ENCODE measurements around the gene HOXC9.

The HOXC9 gene

GRCh38 chr12:53977596-53978445 is 22.1 kb upstream of the HOXC9 start:
- Histone ChIP-seq H3K27ac (ENCODE audit: low read depth, low read length, poor library complexity, severe bottlenecking) (no peak overlapping the region), H3K4me3 (ENCODE audit: low read depth, low read length, poor library complexity, severe bottlenecking) (no peak overlapping the region), H3F3A (ENCODE audit: insufficient read depth, low read length) (no peaks in the 10 kb centered on the region), H3K9ac (ENCODE audit: low read length) (no peak overlapping the region), H3K9me2 (ENCODE audit: low read depth, low read length) (no peaks in the 10 kb centered on the region), H3K36me3 (ENCODE audit: insufficient read depth, low read length) (no peaks in the 10 kb centered on the region), H3K4me1 (ENCODE audit: insufficient read depth, low read length, severe bottlenecking) (peaks cover 3% of the 10 kb centered on the region), H2AFZ (ENCODE audit: low read length) (no peak overlapping the region), H4K20me1 (ENCODE audit: insufficient read depth, low read length) (no peaks in the 10 kb centered on the region), H3K9me3 (ENCODE audit: low read length) (no peaks in the 10 kb centered on the region), H3K4me2 (ENCODE audit: low read length) (no peak overlapping the region), H3K79me2 (ENCODE audit: insufficient read depth, low read length) (no peaks in the 10 kb centered on the region), H3K27me3 (ENCODE audit: insufficient read depth, low read length) (no peaks in the 10 kb centered on the region; the same call in 1 of the 2 replicates)
- TF ChIP-seq EZH2 (IDR thresholded peaks at IDR 0.05; ENCODE audit: borderline replicate concordance, low read length) = no peak
- no peak for TF ChIP-seq CTCF (IDR thresholded peaks at IDR 0.05; ENCODE audit: low read length)

- H3K79me2 ChIP-seq (ENCODE audit: insufficient read depth, low read length) = no peaks in the 10 kb centered on the region
- no peaks in the 10 kb centered on the region; the same call in 1 of the 2 replicates for H3K27me3 ChIP-seq (ENCODE audit: insufficient read depth, low read length)
- no peak for TF ChIP-seq CTCF (IDR thresholded peaks at IDR 0.05; ENCODE audit: low read length)
- TF ChIP-seq EZH2 (IDR thresholded peaks at IDR 0.05; ENCODE audit: borderline replicate concordance, low read length) = no peak
- no peaks in the 10 kb centered on the region for H3K36me3 ChIP-seq (ENCODE audit: insufficient read depth, low read length)
- H3F3A ChIP-seq (ENCODE audit: insufficient read depth, low read length) = no peaks in the 10 kb centered on the region
- no peak overlapping the region for H3K9ac ChIP-seq (ENCODE audit: low read length)
- no peaks in the 10 kb centered on the region for H4K20me1 ChIP-seq (ENCODE audit: insufficient read depth, low read length)
- H3K27ac ChIP-seq (ENCODE audit: low read depth, low read length, poor library complexity, severe bottlenecking) = no peak overlapping the region
- H3K9me2 ChIP-seq (ENCODE audit: low read depth, low read length) = no peaks in the 10 kb centered on the region
- H3K4me2 ChIP-seq (ENCODE audit: low read length) = no peak overlapping the region
- H3K4me3 ChIP-seq (ENCODE audit: low read depth, low read length, poor library complexity, severe bottlenecking) = no peak overlapping the region
- H3K4me1 ChIP-seq (ENCODE audit: insufficient read depth, low read length, severe bottlenecking) = peaks cover 3% of the 10 kb centered on the region
- no peaks in the 10 kb centered on the region for H3K9me3 ChIP-seq (ENCODE audit: low read length)
- H2AFZ ChIP-seq (ENCODE audit: low read length) = no peak overlapping the region
These were observed 21.2 kb upstream of the HOXC9 start for GRCh38 chr12:53978477-53979356.

GRCh38 chr12:53980104-53980801 is 19.7 kb upstream of the HOXC9 start:
- H2AFZ ChIP-seq (ENCODE audit: low read length) = no peak overlapping the region
- H3F3A ChIP-seq (ENCODE audit: insufficient read depth, low read length) = no peaks in the 10 kb centered on the region
- TF ChIP-seq EZH2 (IDR thresholded peaks at IDR 0.05; ENCODE audit: borderline replicate concordance, low read length) (no peak), CTCF (IDR thresholded peaks at IDR 0.05; ENCODE audit: low read length) (no peak)
- no peak overlapping the region for H3K4me3 ChIP-seq (ENCODE audit: low read depth, low read length, poor library complexity, severe bottlenecking)
- no peak overlapping the region for H3K27ac ChIP-seq (ENCODE audit: low read depth, low read length, poor library complexity, severe bottlenecking)
- H3K9me2 ChIP-seq (ENCODE audit: low read depth, low read length) = no peaks in the 10 kb centered on the region
- H3K36me3 ChIP-seq (ENCODE audit: insufficient read depth, low read length) = no peaks in the 10 kb centered on the region
- no peak overlapping the region for H3K9ac ChIP-seq (ENCODE audit: low read length)
- H3K9me3 ChIP-seq (ENCODE audit: low read length) = no peaks in the 10 kb centered on the region
- no peaks in the 10 kb centered on the region; the same call in 1 of the 2 replicates for H3K27me3 ChIP-seq (ENCODE audit: insufficient read depth, low read length)
- no peak overlapping the region for H3K4me2 ChIP-seq (ENCODE audit: low read length)
- no peaks in the 10 kb centered on the region for H3K79me2 ChIP-seq (ENCODE audit: insufficient read depth, low read length)
- H3K4me1 ChIP-seq (ENCODE audit: insufficient read depth, low read length, severe bottlenecking) = peaks cover 7% of the 10 kb centered on the region
- H4K20me1 ChIP-seq (ENCODE audit: insufficient read depth, low read length) = no peaks in the 10 kb centered on the region

Data from OCI-LY1 (cell line).